Vagina (tissue), 2 donors: ENCODE data around the gene ABCB1. TPM values are rescaled to one million over a fixed set of nuclear protein-coding genes. Genes with fewer than 3 reads are reported as not detected.

ENCODE experiments used
- DNase-seq, 2 donors: peaks; one replicate each; pipeline ENCODE4 v3.0.0-alpha.2; 2017; ENCODE audit errors: extremely low spot score in 2 of 2
- H3K27ac ChIP-seq: fragments of 200-600 bp; sonication (generic); one replicate; pipeline ENCODE4 v1.5.1; 2019
- H3K27me3 ChIP-seq: fragments of 200-600 bp; sonication (generic); one replicate; pipeline ENCODE4 v1.5.1; 2019
- H3K36me3 ChIP-seq, 2 donors: fragments of 200-600 bp; sonication (generic); one replicate each; pipeline ENCODE4 v1.5.1; 2017 to 2019
- H3K4me1 ChIP-seq: fragments of 200-600 bp; sonication (generic); one replicate; pipeline ENCODE4 v1.5.1; 2019
- H3K4me3 ChIP-seq, 2 donors: fragments of 200-600 bp; sonication (generic); 1 replicate in 1 of 2; 2 replicates in 1 of 2; pipeline ENCODE4 v1.5.1; 2016 to 2019
- H3K9me3 ChIP-seq: fragments of 200-600 bp; sonication (generic); one replicate; pipeline ENCODE4 v1.5.1; 2019
- CTCF ChIP-seq, 3 experiments: fragments of 450-650 bp in 2 of 3; fragments of 200-600 bp in 1 of 3; sonication (generic) in 1 of 3; IDR thresholded peaks; one replicate each; pipeline ENCODE4 v1.5.1; 2017 to 2019; ENCODE audit warnings: antibody characterized with exemption in 3 of 3, mild to moderate bottlenecking in 2 of 3, moderate library complexity in 2 of 3
- POLR2A ChIP-seq, 2 donors: fragments of 450-650 bp; IDR thresholded peaks; one replicate each; pipeline ENCODE4 v1.6.1; 2017; ENCODE audit warnings: antibody characterized with exemption in 2 of 2, mild to moderate bottlenecking in 2 of 2, moderate library complexity in 2 of 2
- POLR2AphosphoS5 ChIP-seq, 2 donors: sonication (generic); formaldehyde crosslinking; IDR thresholded peaks; one replicate each; pipeline ENCODE4 v1.9.0; 2017; ENCODE audit warnings: antibody characterized with exemption in 2 of 2, mild to moderate bottlenecking in 2 of 2, low read depth in 1 of 2; ENCODE audit not compliant: insufficient read depth in 1 of 2
- intact Hi-C: fragments of 100-400 bp; cut with DNase I; formaldehyde crosslinking; loops from one replicate; pipeline ENCODE4 v1.15.1; 2023
- total RNA-seq: library from RNA; depleted of rRNA; stranded (reverse); fragments of >200 nt; gene quantifications from one replicate; pipeline ENCODE4 v1.2.3, GENCODE V29; 2016

ABCB1 gene
- total RNA-seq, 1 donor from 2014 or later, result 2.9 TPM

GRCh38 chr7:87510411-87510875 is 90.2 kb downstream of the ABCB1 start:
- Histone ChIP-seq H3K36me3 (no peaks in the 10 kb centered on the region), H3K4me1 (no peaks in the 10 kb centered on the region), H3K4me3 (no peak overlapping the region), H3K9me3 (no peaks in the 10 kb centered on the region), H3K27me3 (no peaks in the 10 kb centered on the region), H3K27ac (no peak overlapping the region)
- intact Hi-C loops, result no loop called here
- no peak for DNase-seq
- no peak for TF ChIP-seq POLR2A (IDR thresholded peaks at IDR 0.05)
- no peak for TF ChIP-seq CTCF (IDR thresholded peaks at IDR 0.05)
- TF ChIP-seq POLR2AphosphoS5 (IDR thresholded peaks at IDR 0.05; ENCODE audit: insufficient read depth in 1 of 2, low read depth in 1 of 2), result no peak

GRCh38 chr7:87507446-87507845 is 93.2 kb downstream of the ABCB1 start:
- no peaks in the 10 kb centered on the region for H3K4me1 ChIP-seq

GRCh38 chr7:87506246-87507180 is 94.2 kb downstream of the ABCB1 start:
- Histone ChIP-seq H3K9me3 (no peaks in the 10 kb centered on the region), H3K27me3 (no peaks in the 10 kb centered on the region), H3K4me3 (no peak overlapping the region), H3K27ac (no peak overlapping the region), H3K4me1 (no peaks in the 10 kb centered on the region), H3K36me3 (no peaks in the 10 kb centered on the region)
- no peak for TF ChIP-seq POLR2AphosphoS5 (IDR thresholded peaks at IDR 0.05; ENCODE audit: insufficient read depth in 1 of 2, low read depth in 1 of 2)
- TF ChIP-seq POLR2A (IDR thresholded peaks at IDR 0.05), result no peak
- no peak for TF ChIP-seq CTCF (IDR thresholded peaks at IDR 0.05)
- DNase-seq, result no peak
- intact Hi-C loops, result no loop called here

More at GRCh38 chr7:87507446-87507845, 93.2 kb downstream of the ABCB1 start:
- DNase-seq, result no peak
- Histone ChIP-seq H3K4me3 (no peak overlapping the region), H3K36me3 (no peaks in the 10 kb centered on the region), H3K9me3 (no peaks in the 10 kb centered on the region), H3K27me3 (no peaks in the 10 kb centered on the region), H3K27ac (no peak overlapping the region)
- TF ChIP-seq CTCF (IDR thresholded peaks at IDR 0.05) (no peak), POLR2AphosphoS5 (IDR thresholded peaks at IDR 0.05; ENCODE audit: insufficient read depth in 1 of 2, low read depth in 1 of 2) (no peak), POLR2A (IDR thresholded peaks at IDR 0.05) (no peak)
- intact Hi-C loops, result no loop called here

GRCh38 chr7:87505557-87506245 is 95.0 kb downstream of the ABCB1 start:
- H3K27ac ChIP-seq, result no peak overlapping the region
- no peaks in the 10 kb centered on the region for H3K4me1 ChIP-seq
- DNase-seq, result no peak
- no peaks in the 10 kb centered on the region for H3K9me3 ChIP-seq
- intact Hi-C loops, result no loop called here
- no peaks in the 10 kb centered on the region for H3K36me3 ChIP-seq
- no peak overlapping the region for H3K4me3 ChIP-seq
- TF ChIP-seq POLR2AphosphoS5 (IDR thresholded peaks at IDR 0.05; ENCODE audit: insufficient read depth in 1 of 2, low read depth in 1 of 2) (no peak), POLR2A (IDR thresholded peaks at IDR 0.05) (no peak)
- H3K27me3 ChIP-seq, result no peaks in the 10 kb centered on the region

GRCh38 chr7:87505122-87505521 is 95.6 kb downstream of the ABCB1 start:
- H3K36me3 ChIP-seq, result no peaks in the 10 kb centered on the region
- no peak overlapping the region for H3K4me3 ChIP-seq
- H3K27ac ChIP-seq, result no peak overlapping the region
- intact Hi-C loops, result no loop called here
- H3K27me3 ChIP-seq, result no peaks in the 10 kb centered on the region
- no peaks in the 10 kb centered on the region for H3K9me3 ChIP-seq
- no peak for DNase-seq
- no peak for TF ChIP-seq POLR2AphosphoS5 (IDR thresholded peaks at IDR 0.05; ENCODE audit: insufficient read depth in 1 of 2, low read depth in 1 of 2)
- no peak for TF ChIP-seq CTCF (IDR thresholded peaks at IDR 0.05)
- no peak for TF ChIP-seq POLR2A (IDR thresholded peaks at IDR 0.05)
- H3K4me1 ChIP-seq, result no peaks in the 10 kb centered on the region
